ENCODE measurements around the gene SSPN.

DNA sequence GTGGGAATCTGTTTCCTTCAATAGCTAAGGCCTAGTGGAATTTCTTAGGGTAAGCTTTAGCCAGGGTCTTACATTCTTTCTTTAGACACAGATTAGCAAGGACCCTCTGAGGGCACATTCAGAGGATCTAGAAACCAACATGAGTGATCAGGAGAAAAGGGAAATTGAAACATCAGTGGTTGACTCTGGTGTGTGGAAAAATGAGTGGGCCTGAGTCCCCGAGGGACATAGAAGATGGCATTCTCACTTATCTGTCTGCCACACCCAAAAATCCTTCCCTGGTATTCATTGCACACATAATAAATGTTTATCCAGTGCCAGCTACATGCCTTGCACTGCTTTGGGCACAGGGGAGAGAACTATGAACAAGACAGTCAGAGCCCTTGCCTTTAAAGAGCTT is 82.9 kb downstream of the SSPN start:
- TF ChIP-seq ZFP3 (CRISPR knock-in tag; IDR thresholded peaks at IDR 0.05) (no peak), TOX (CRISPR knock-in tag; IDR thresholded peaks at IDR 0.05; ENCODE audit: borderline replicate concordance) (no peak), ZNF70 (CRISPR knock-in tag; IDR thresholded peaks at IDR 0.05) (no peak), ZNF565 (CRISPR knock-in tag; conservative IDR thresholded peaks at IDR 0.05; ENCODE audit: low read depth) (no peak)
- TF ChIP-seq, protein P1, sequence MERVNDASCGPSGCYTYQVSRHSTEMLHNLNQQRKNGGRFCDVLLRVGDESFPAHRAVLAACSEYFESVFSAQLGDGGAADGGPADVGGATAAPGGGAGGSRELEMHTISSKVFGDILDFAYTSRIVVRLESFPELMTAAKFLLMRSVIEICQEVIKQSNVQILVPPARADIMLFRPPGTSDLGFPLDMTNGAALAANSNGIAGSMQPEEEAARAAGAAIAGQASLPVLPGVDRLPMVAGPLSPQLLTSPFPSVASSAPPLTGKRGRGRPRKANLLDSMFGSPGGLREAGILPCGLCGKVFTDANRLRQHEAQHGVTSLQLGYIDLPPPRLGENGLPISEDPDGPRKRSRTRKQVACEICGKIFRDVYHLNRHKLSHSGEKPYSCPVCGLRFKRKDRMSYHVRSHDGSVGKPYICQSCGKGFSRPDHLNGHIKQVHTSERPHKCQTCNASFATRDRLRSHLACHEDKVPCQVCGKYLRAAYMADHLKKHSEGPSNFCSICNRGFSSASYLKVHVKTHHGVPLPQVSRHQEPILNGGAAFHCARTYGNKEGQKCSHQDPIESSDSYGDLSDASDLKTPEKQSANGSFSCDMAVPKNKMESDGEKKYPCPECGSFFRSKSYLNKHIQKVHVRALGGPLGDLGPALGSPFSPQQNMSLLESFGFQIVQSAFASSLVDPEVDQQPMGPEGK (CRISPR knock-in tag; IDR thresholded peaks at IDR 0.05; ENCODE audit: borderline replicate concordance), result no peak
- TF ChIP-seq, protein P2, sequence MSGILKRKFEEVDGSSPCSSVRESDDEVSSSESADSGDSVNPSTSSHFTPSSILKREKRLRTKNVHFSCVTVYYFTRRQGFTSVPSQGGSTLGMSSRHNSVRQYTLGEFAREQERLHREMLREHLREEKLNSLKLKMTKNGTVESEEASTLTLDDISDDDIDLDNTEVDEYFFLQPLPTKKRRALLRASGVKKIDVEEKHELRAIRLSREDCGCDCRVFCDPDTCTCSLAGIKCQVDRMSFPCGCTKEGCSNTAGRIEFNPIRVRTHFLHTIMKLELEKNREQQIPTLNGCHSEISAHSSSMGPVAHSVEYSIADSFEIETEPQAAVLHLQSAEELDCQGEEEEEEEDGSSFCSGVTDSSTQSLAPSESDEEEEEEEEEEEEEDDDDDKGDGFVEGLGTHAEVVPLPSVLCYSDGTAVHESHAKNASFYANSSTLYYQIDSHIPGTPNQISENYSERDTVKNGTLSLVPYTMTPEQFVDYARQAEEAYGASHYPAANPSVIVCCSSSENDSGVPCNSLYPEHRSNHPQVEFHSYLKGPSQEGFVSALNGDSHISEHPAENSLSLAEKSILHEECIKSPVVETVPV (CRISPR knock-in tag; IDR thresholded peaks at IDR 0.05), result no peak
- TF ChIP-seq, protein P3, sequence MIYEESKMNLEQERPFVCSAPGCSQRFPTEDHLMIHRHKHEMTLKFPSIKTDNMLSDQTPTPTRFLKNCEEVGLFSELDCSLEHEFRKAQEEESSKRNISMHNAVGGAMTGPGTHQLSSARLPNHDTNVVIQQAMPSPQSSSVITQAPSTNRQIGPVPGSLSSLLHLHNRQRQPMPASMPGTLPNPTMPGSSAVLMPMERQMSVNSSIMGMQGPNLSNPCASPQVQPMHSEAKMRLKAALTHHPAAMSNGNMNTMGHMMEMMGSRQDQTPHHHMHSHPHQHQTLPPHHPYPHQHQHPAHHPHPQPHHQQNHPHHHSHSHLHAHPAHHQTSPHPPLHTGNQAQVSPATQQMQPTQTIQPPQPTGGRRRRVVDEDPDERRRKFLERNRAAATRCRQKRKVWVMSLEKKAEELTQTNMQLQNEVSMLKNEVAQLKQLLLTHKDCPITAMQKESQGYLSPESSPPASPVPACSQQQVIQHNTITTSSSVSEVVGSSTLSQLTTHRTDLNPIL (CRISPR knock-in tag; IDR thresholded peaks at IDR 0.05; ENCODE audit: low read depth), result no peak

Data from SK-N-SH treated with all-trans-retinoic acid at 6 μM for 48 hours (cell line).